SK-N-SH treated with all-trans-retinoic acid at 6 μM for 48 hours (cell line): Measurements from ENCODE around the gene IL4I1.

Experiments used
- ATAC-seq: fragments of 200-7000 bp; cut with Tn5 transposase; 3 replicates; pipeline ENCODE4 v1.9.1; 2020; ENCODE audit warnings: mild to moderate bottlenecking, moderate library complexity
- ARNTL ChIP-seq: fragments of 450-650 bp; formaldehyde crosslinking; IDR thresholded peaks from 2 replicates; pipeline ENCODE4 v1.5.0; 2020; ENCODE audit warnings: low read depth, mild to moderate bottlenecking, moderate library complexity, borderline replicate concordance
- BACH2 ChIP-seq: fragments of 250-450 bp; sonication (Bioruptor Pico); IDR thresholded peaks from 2 replicates; pipeline ENCODE4 v1.9.0; 2021; ENCODE audit warnings: mild to moderate bottlenecking, borderline replicate concordance
- CREB5 ChIP-seq: fragments of 250-450 bp; sonication (Bioruptor Pico); IDR thresholded peaks from 2 replicates; pipeline ENCODE4 v1.5.1; 2020; ENCODE audit warnings: low read depth, mild to moderate bottlenecking, moderate library complexity
- ESRRG ChIP-seq: fragments of 250-450 bp; sonication (Bioruptor Pico); IDR thresholded peaks from 2 replicates; pipeline ENCODE4 v1.6.1; 2021; ENCODE audit warnings: mild to moderate bottlenecking
- GLIS3 ChIP-seq: fragments of 250-450 bp; sonication (Bioruptor Pico); IDR thresholded peaks from 2 replicates; pipeline ENCODE4 v1.5.0; 2020; ENCODE audit warnings: mild to moderate bottlenecking, moderate library complexity
- ISL1 ChIP-seq: fragments of 250-450 bp; sonication (Bioruptor Pico); IDR thresholded peaks from 2 replicates; pipeline ENCODE4 v2.1.2; 2022; ENCODE audit warnings: mild to moderate bottlenecking, moderate library complexity
- POU6F1 ChIP-seq: fragments of 250-450 bp; sonication (Bioruptor Pico); IDR thresholded peaks from 2 replicates; pipeline ENCODE4 v1.8.0; 2021; ENCODE audit warnings: low read depth, mild to moderate bottlenecking, moderate library complexity, borderline replicate concordance
- PPARA ChIP-seq: fragments of 250-450 bp; sonication (Bioruptor Pico); IDR thresholded peaks from 2 replicates; pipeline ENCODE4 v1.5.0; 2020; ENCODE audit warnings: mild to moderate bottlenecking, borderline replicate concordance
- RARB ChIP-seq: fragments of 250-450 bp; sonication (Bioruptor Pico); IDR thresholded peaks from 2 replicates; pipeline ENCODE4 v1.8.0; 2021; ENCODE audit warnings: mild to moderate bottlenecking, moderate library complexity
- SNAI2 ChIP-seq: fragments of 250-450 bp; sonication (Bioruptor Pico); IDR thresholded peaks from 2 replicates; pipeline ENCODE4 v1.5.0; 2020; ENCODE audit warnings: mild to moderate bottlenecking, moderate library complexity
- TCF4 ChIP-seq: fragments of 250-450 bp; sonication (Bioruptor Pico); IDR thresholded peaks from 2 replicates; pipeline ENCODE4 v1.8.0; 2021; ENCODE audit warnings: mild to moderate bottlenecking, moderate library complexity, borderline replicate concordance
- TOX ChIP-seq: fragments of 250-450 bp; sonication (Bioruptor Pico); IDR thresholded peaks from 2 replicates; pipeline ENCODE4 v1.8.0; 2021; ENCODE audit warnings: mild to moderate bottlenecking, moderate library complexity, borderline replicate concordance
- TSHZ2 ChIP-seq: fragments of 250-450 bp; sonication (Bioruptor Pico); IDR thresholded peaks from 2 replicates; pipeline ENCODE4 v1.5.0; 2020; ENCODE audit warnings: mild to moderate bottlenecking, moderate library complexity
- ZC3H10 ChIP-seq: fragments of 250-450 bp; sonication (Bioruptor Pico); IDR thresholded peaks from 2 replicates; pipeline ENCODE4 v1.5.1; 2021; ENCODE audit warnings: mild to moderate bottlenecking, moderate library complexity
- ZFP3 ChIP-seq: fragments of 250-450 bp; sonication (Bioruptor Pico); IDR thresholded peaks from 2 replicates; pipeline ENCODE4 v1.5.0; 2020; ENCODE audit warnings: mild to moderate bottlenecking, moderate library complexity
- ZNF565 ChIP-seq: fragments of 450-650 bp; formaldehyde crosslinking; conservative IDR thresholded peaks from 2 replicates; pipeline ENCODE4 v1.5.0; 2020; ENCODE audit warnings: low read depth, mild to moderate bottlenecking, moderate library complexity
- ZNF70 ChIP-seq: fragments of 450-650 bp; formaldehyde crosslinking; IDR thresholded peaks from 2 replicates; pipeline ENCODE4 v1.5.0; 2020; ENCODE audit warnings: mild to moderate bottlenecking, moderate library complexity
- ZNF8 ChIP-seq: fragments of 450-650 bp; formaldehyde crosslinking; IDR thresholded peaks from 2 replicates; pipeline ENCODE4 v1.5.0; 2020; ENCODE audit warnings: mild to moderate bottlenecking, moderate library complexity

The IL4I1 gene

GRCh38 chr19:49923055-49924003, 26.6 kb upstream of the IL4I1 start:
- ATAC-seq, result no peak
- TF ChIP-seq ZC3H10, result no peak
- no peak for TF ChIP-seq ESRRG (CRISPR knock-in tag)
- no peak for TF ChIP-seq POU6F1 (CRISPR knock-in tag)
- no peak for TF ChIP-seq ZNF565 (CRISPR knock-in tag)
- TF ChIP-seq GLIS3 (CRISPR knock-in tag), result no peak
- TF ChIP-seq ZNF8 (CRISPR knock-in tag), result no peak
- no peak for TF ChIP-seq ZNF70 (CRISPR knock-in tag)
- TF ChIP-seq BACH2 (CRISPR knock-in tag), result no peak
- TF ChIP-seq TSHZ2, result no peak
- TF ChIP-seq RARB, result no peak

- TF ChIP-seq SNAI2 (CRISPR knock-in tag) (no peak), ARNTL (CRISPR knock-in tag) (no peak), TCF4 (CRISPR knock-in tag) (no peak), POU6F1 (CRISPR knock-in tag) (no peak), TOX (CRISPR knock-in tag) (no peak), GLIS3 (CRISPR knock-in tag) (no peak)
- ATAC-seq, result no peak; the same call in 2 of the 3 replicates
Observed at GRCh38 chr19:49921871-49922795, 25.4 kb upstream of the IL4I1 start.

DNA sequence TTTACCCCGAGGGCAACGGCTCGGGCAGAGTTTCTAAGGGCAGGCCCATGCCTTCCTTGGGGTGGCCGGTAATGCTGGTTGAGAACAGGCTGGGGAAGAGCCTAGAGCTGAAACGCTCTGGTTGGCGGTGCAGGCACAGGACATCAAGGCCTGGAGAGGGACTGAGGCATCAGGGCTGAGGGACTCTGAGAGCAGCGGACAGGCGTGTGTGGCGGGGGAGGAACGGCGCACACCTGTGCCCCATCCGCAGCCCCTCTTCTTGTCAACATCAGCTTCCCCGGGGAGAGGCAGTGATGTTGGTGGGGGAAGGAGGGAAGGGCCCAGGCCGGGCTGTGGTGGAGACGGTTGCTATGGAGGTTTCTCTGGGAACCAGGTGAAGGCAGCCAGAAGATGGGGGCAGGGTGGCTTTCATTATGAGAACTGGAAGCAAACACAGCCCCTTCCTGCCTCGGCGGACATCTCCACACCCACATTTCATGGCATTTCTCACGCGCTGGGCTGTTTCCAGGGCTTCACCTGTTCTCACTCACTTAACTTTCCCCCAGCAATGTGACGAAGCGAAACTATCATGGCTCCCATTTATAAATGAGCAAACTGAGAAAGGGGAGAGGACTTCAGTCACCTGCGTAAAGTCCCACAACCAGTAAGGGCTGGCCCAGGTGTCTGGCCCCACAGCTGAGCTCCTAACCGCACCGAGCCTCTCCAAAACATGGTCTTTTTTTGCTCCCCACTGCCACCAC, 24.1 kb upstream of the IL4I1 start:
- no peak for ATAC-seq
- TF ChIP-seq RARB, result no peak
- TF ChIP-seq ZNF70 (CRISPR knock-in tag), result no peak
- TF ChIP-seq ZFP3 (CRISPR knock-in tag), result no peak
- TF ChIP-seq ARNTL (CRISPR knock-in tag), result no peak
- no peak for TF ChIP-seq ZNF8 (CRISPR knock-in tag)
- TF ChIP-seq ESRRG (CRISPR knock-in tag), result no peak

DNA sequence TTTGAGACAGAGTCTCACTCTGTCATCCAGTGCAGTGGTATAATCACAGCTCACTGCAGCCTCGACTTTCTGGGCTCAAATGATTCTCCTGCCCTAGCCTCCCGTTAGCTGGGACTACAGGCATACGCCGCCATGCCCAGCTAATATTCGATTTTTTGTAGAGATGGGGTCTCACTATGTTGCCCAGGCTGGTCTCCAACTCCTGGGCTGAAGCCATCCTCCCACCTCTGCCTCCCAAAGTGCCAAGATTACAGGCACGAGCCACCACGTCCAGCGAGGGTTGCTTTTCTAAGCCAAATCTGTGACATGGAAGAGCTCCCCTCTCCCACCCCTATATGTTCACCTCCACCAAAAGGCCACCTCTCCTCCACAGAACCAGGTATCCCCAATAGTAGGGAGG, 21.4 kb upstream of the IL4I1 start:
- ATAC-seq, result no peak
- TF ChIP-seq SNAI2 (CRISPR knock-in tag) (no peak), TSHZ2 (no peak), PPARA (no peak), ISL1 (CRISPR knock-in tag) (no peak), GLIS3 (CRISPR knock-in tag) (no peak), ESRRG (CRISPR knock-in tag) (no peak), ZNF8 (CRISPR knock-in tag) (no peak), POU6F1 (CRISPR knock-in tag) (no peak), ZFP3 (CRISPR knock-in tag) (no peak), CREB5 (CRISPR knock-in tag) (no peak), ZC3H10 (no peak), ARNTL (CRISPR knock-in tag) (no peak)
